ENCODE data around the gene RRM2.

Gene RRM2

DNA sequence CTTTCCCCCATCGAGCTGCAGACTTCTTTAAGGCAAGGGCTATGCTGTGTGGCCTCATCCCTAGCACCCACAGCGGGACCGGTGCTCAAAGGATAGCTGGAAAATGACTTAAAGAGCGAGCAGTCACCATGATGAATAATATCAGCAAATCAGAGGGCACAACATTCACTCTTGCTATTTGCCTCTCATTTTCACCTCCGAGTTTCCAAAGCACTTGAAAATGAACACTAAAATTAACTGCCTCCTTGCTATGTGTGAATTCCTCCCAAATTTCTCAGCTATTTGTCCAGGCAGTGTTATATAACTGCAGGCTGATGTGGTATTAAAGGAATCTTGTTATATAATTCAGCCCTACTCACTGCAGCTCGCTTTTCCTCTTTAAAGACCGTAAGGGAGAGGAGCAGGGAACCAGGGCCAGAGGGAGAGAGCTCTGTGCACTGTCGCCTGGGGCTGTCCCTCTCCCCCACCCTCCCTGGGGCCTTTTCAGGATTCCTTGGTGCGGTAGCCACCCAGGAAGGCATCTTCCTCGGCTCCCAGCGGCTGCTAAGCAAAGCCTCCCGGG lies 43.8 kb upstream of the RRM2 start:
- no peak for DNase-seq (ENCODE audit: insufficient read length, low spot score)
- FAIRE-seq, result no peak
- TF ChIP-seq, protein P1, sequence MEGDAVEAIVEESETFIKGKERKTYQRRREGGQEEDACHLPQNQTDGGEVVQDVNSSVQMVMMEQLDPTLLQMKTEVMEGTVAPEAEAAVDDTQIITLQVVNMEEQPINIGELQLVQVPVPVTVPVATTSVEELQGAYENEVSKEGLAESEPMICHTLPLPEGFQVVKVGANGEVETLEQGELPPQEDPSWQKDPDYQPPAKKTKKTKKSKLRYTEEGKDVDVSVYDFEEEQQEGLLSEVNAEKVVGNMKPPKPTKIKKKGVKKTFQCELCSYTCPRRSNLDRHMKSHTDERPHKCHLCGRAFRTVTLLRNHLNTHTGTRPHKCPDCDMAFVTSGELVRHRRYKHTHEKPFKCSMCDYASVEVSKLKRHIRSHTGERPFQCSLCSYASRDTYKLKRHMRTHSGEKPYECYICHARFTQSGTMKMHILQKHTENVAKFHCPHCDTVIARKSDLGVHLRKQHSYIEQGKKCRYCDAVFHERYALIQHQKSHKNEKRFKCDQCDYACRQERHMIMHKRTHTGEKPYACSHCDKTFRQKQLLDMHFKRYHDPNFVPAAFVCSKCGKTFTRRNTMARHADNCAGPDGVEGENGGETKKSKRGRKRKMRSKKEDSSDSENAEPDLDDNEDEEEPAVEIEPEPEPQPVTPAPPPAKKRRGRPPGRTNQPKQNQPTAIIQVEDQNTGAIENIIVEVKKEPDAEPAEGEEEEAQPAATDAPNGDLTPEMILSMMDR (IDR thresholded peaks at IDR 0.05; ENCODE audit: insufficient read depth, missing control alignments), result no peak

GRCh38 chr2:10079266-10079869 lies 43.2 kb upstream of the RRM2 start:
- TF ChIP-seq, protein P1 (IDR thresholded peaks at IDR 0.05; ENCODE audit: insufficient read depth, missing control alignments), result no peak
- DNase-seq (ENCODE audit: insufficient read length, low spot score) (no peak), FAIRE-seq (no peak)

GRCh38 chr2:10079870-10080535 lies 42.5 kb upstream of the RRM2 start, which contains the start of gene CYS1:
Gene CYS1 (minus strand): TSS chr2:10080411. CDS start chr2:10080223, 188 bp downstream.
- DNase-seq (ENCODE audit: insufficient read length, low spot score) (peak; percentile 58), FAIRE-seq (no peak)
- TF ChIP-seq, protein P1 (IDR thresholded peaks at IDR 0.05; ENCODE audit: insufficient read depth, missing control alignments), result peak; percentile 22

DNA sequence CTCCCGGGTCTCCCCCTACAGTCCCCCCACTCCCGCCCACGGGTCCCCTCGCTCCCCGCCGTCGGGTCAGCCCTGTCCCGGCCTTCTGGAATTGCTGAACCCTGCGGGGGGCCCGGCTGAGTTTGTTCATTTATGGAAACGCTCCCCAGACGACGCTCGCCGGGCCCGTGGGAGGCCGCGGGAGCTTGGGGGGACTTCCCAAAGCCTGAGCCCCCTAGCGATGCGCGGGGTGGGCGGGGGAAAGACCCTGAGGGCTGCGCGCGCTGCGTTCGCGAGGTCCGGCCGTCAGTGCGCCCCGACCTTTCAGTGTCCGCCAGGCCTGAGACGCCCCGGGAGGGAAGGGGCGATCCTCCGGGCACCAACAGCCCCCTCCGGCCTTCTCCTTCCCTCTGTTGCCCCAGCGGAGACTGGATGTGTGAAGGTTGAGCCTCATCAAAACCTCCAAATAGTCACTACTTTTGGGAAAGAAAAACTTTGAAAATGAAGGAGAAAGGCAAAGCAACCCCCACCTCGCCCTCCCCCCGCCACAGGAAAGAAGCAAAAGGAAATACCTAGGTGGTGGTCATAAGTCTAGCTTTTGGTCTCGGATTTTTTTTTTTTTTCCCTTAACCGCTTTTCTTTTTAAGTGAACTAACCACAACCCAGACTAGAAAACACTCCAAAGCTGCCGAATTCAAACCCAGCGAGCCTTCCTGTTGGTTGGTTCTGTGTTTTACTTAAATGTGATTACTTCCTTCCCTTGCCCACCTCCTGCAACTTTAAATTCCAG lies 41.8 kb upstream of the RRM2 start:
- DNase-seq (ENCODE audit: insufficient read length, low spot score), result no peak
- TF ChIP-seq, protein P1 (IDR thresholded peaks at IDR 0.05; ENCODE audit: insufficient read depth, missing control alignments), result no peak
- FAIRE-seq, result no peak

DNA sequence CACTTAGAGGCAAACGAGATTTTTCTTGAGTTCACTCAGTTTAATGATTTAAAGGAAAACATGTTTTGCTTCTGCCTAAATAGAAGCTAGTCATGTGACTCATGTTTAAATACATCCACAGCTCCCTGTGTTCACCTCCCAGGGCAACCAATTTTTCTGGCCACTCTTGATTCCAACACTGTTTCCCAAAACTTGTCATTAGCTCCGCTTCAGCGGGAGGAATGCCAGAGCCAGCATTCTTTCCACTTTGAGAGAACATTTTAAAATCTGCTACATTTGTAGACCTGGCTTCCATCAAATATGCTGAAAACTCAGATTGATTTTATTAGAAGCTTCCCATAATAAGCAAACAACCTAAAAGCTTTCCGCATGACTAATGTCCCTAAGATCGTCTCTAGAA lies 39.5 kb upstream of the RRM2 start:
- DNase-seq (ENCODE audit: insufficient read length, low spot score) (no peak), FAIRE-seq (no peak)
- TF ChIP-seq, protein P1 (IDR thresholded peaks at IDR 0.05; ENCODE audit: insufficient read depth, missing control alignments), result no peak

GRCh38 chr2:10083692-10084211 lies 38.8 kb upstream of the RRM2 start:
- DNase-seq (ENCODE audit: insufficient read length, low spot score), result no peak
- FAIRE-seq, result no peak

More at GRCh38 chr2:10083692-10084211, 38.8 kb upstream of the RRM2 start:
- TF ChIP-seq, protein P1 (IDR thresholded peaks at IDR 0.05; ENCODE audit: insufficient read depth, missing control alignments), result no peak
